Sigmoid colon (tissue), 7 donors: ENCODE measurements around the gene SSBP3. TPM values are rescaled to one million over a fixed set of nuclear protein-coding genes. Genes with fewer than 3 reads are reported as not detected.

Experiments
- DNase-seq: peaks from one replicate; pipeline ENCODE4 v3.0.0-alpha.2; 2019
- H3K27ac ChIP-seq, 4 donors: fragments of 200-600 bp; sonication (generic); one replicate each; pipeline ENCODE4 v1.5.1; 2016 to 2019; ENCODE audit warnings: mild to moderate bottlenecking in 1 of 4
- H3K27me3 ChIP-seq, 3 donors: fragments of 200-600 bp; sonication (generic); one replicate each; pipeline ENCODE4 v1.5.1; 2019; ENCODE audit warnings: mild to moderate bottlenecking in 1 of 3
- H3K36me3 ChIP-seq, 4 donors: fragments of 200-600 bp; sonication (generic); one replicate each; pipeline ENCODE4 v1.5.1; 2016 to 2019
- H3K4me1 ChIP-seq, 4 donors: fragments of 200-600 bp; sonication (generic); one replicate each; pipeline ENCODE4 v1.5.1; 2017 to 2019
- H3K4me3 ChIP-seq, 4 donors: fragments of 200-600 bp; sonication (generic); one replicate each; pipeline ENCODE4 v1.5.1; 2017 to 2019; ENCODE audit warnings: mild to moderate bottlenecking in 2 of 4, moderate library complexity in 1 of 4
- H3K9me3 ChIP-seq, 4 donors: fragments of 200-600 bp in 3 of 4; sonication (generic) in 3 of 4; one replicate each; pipeline versions ENCODE4 v1.5.1 to v1.6.1; 2013 to 2019
- EP300 ChIP-seq, 4 donors: sonication (generic); formaldehyde crosslinking; IDR thresholded peaks; one replicate each; pipeline ENCODE4 v1.6.1; 2017; ENCODE audit warnings: antibody characterized with exemption in 4 of 4
- POLR2A ChIP-seq, 2 donors: fragments of 450-650 bp; IDR thresholded peaks; one replicate each; pipeline ENCODE4 v1.6.1; 2016; ENCODE audit warnings: antibody characterized with exemption in 2 of 2, mild to moderate bottlenecking in 2 of 2, moderate library complexity in 2 of 2
- POLR2AphosphoS5 ChIP-seq, 4 donors: sonication (generic); formaldehyde crosslinking; IDR thresholded peaks; one replicate each; pipeline ENCODE4 v1.6.1; 2017; ENCODE audit warnings: antibody characterized with exemption in 4 of 4
- WGBS, 2 donors: extraction: QIAGEN DNeasy Blood & Tissue Kit; methylation state at CpG; one replicate each; pipeline ENCODE4 v1.1.7; 2013; 5-methylcytosine and 5-hydroxymethylcytosine counted together
- intact Hi-C: fragments of 100-400 bp; cut with DNase I; formaldehyde crosslinking; loops from one replicate; pipeline ENCODE4 v1.15.1; 2023
- polyA plus RNA-seq, 3 donors: library from polyadenylated mRNA; stranded (reverse); fragments of 200-250 nt; gene quantifications; one replicate each; pipeline ENCODE4 v1.2.3, GENCODE V29; 2013
- total RNA-seq, 4 donors: library from RNA; depleted of rRNA; stranded (reverse); fragments of >200 nt; gene quantifications; one replicate each; pipeline ENCODE4 v1.1.0, GENCODE V29; 2016
- TF ChIP-seq, protein P1 (sequence below), 4 experiments: fragments of 450-650 bp in 3 of 4; fragments of 200-600 bp in 1 of 4; IDR thresholded peaks; one replicate each; pipeline ENCODE4 v1.5.1; 2016 to 2019; ENCODE audit warnings: antibody characterized with exemption in 4 of 4, mild to moderate bottlenecking in 3 of 4, moderate library complexity in 2 of 4
- donor health status: healthy with polysubstance abuse.
- donor health status: Bipolar disorder and iron deficiency.
- donor health status: healthy.

Gene SSBP3
- total and polyA plus RNA-seq, 7 donors = 27.4 to 62.5 (median 38.5) TPM

DNA sequence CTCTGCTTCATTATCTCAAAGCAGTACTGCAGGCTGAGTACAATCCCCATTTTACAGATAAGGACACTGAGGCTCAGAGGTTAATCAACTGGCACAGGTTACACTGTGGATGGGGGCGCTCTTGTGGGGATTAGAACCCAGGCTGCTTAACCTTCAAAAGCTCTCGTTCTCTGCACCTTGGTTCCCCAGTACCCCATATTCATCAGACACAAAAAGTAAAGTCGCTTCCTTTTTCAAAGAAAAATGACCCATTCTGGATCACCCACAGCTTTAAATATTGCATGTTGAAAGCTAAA is 20.5 kb downstream of the SSBP3 start:
- intact Hi-C loops = loop anchor here (5.0 kb wide), 2 partner anchors 58 to 113 kb away; no protein-coding TSS in a partner anchor
- WGBS, 2 donors = 86 to 96% methylated on average over 3 of the region's 3 CpGs
- H3K9me3 ChIP-seq = no peaks in the 10 kb centered on the region
- H3K27me3 ChIP-seq = no peaks in the 10 kb centered on the region
- peak overlapping the region; percentile 73 to 85 (median 78) for H3K27ac ChIP-seq
- H3K4me3 ChIP-seq = no peak overlapping the region
- TF ChIP-seq, protein P1, sequence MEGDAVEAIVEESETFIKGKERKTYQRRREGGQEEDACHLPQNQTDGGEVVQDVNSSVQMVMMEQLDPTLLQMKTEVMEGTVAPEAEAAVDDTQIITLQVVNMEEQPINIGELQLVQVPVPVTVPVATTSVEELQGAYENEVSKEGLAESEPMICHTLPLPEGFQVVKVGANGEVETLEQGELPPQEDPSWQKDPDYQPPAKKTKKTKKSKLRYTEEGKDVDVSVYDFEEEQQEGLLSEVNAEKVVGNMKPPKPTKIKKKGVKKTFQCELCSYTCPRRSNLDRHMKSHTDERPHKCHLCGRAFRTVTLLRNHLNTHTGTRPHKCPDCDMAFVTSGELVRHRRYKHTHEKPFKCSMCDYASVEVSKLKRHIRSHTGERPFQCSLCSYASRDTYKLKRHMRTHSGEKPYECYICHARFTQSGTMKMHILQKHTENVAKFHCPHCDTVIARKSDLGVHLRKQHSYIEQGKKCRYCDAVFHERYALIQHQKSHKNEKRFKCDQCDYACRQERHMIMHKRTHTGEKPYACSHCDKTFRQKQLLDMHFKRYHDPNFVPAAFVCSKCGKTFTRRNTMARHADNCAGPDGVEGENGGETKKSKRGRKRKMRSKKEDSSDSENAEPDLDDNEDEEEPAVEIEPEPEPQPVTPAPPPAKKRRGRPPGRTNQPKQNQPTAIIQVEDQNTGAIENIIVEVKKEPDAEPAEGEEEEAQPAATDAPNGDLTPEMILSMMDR (IDR thresholded peaks at IDR 0.05) = no peak
- TF ChIP-seq EP300 (IDR thresholded peaks at IDR 0.05) = no peak
- H3K4me1 ChIP-seq = peaks cover 0 to 56% (median 48%) of the 10 kb centered on the region in 4 donors
- no peaks in the 10 kb centered on the region for H3K36me3 ChIP-seq
- no peak for DNase-seq

DNA sequence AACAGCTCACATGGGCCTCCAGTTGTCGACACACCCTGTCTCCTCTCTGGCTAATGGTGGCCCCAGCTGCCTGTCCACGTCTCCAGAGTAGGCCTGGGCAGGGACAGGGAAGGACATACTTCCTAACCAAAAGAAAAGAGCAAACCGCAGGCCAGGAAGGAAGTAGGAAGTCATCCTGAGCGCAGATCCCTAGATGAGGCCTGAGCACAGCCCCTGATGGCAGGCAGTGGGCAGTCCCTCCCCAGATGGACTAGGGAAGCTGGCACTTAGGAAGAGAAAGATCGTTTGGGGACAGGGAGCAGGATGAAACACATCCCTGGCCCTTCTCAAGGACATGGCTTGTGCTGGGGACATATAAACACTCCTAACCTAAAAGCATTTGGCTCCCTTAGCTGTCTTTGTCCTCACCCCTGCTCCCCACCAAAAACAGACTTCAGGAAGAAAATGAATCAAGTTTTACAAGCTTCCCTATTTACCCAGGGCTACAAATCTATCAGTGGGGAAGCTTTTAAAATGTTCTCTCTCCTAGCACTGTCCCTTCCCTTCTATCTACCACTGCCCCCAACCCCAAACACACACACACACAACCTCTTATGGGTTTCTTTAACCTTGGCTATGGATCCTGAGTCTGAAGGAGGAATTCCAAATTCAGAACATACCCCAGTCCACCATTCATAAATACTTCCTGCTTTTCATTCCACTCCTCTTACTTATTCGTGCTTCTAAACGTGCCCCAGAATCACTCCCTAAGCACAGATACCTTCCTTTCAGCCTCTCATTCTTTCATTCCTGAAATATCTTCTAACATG is 21.1 kb downstream of the SSBP3 start:
- no peak for DNase-seq
- 14 to 35% methylated on average over 7 of the region's 7 CpGs for WGBS, 2 donors
- intact Hi-C loops = loop anchor here (5.0 kb wide), 2 partner anchors 58 to 113 kb away; no protein-coding TSS in a partner anchor
- Histone ChIP-seq H3K4me1 (peaks cover 0 to 62% (median 53%) of the 10 kb centered on the region in 4 donors), H3K27ac (peak overlapping the region; percentile 73 to 85 (median 78)), H3K27me3 (no peaks in the 10 kb centered on the region), H3K4me3 (no peak overlapping the region), H3K36me3 (no peaks in the 10 kb centered on the region), H3K9me3 (no peaks in the 10 kb centered on the region)
- TF ChIP-seq POLR2A (IDR thresholded peaks at IDR 0.05) = no peak
- TF ChIP-seq, protein P1 (IDR thresholded peaks at IDR 0.05) = no peak
- TF ChIP-seq POLR2AphosphoS5 (IDR thresholded peaks at IDR 0.05) = peak; percentile 41 to 81 (median 78)
- peak in 3 of 4 donors; percentile 11 to 56 (median 52) for TF ChIP-seq EP300 (IDR thresholded peaks at IDR 0.05)

GRCh38 chr1:54384471-54384870 is 21.7 kb downstream of the SSBP3 start:
- intact Hi-C loops = no loop called here
- Histone ChIP-seq H3K4me3 (no peak overlapping the region), H3K9me3 (no peaks in the 10 kb centered on the region), H3K4me1 (peaks cover 0 to 69% (median 60%) of the 10 kb centered on the region in 4 donors), H3K36me3 (no peaks in the 10 kb centered on the region), H3K27ac (peak overlapping the region; percentile 73 to 85 (median 78)), H3K27me3 (no peaks in the 10 kb centered on the region)
- 91 to 94% methylated on average over 2 of the region's 2 CpGs for WGBS, 2 donors
- DNase-seq = no peak
- TF ChIP-seq POLR2A (IDR thresholded peaks at IDR 0.05) = no peak
- TF ChIP-seq POLR2AphosphoS5 (IDR thresholded peaks at IDR 0.05) = no peak
- TF ChIP-seq EP300 (IDR thresholded peaks at IDR 0.05) = no peak
- TF ChIP-seq, protein P1 (IDR thresholded peaks at IDR 0.05) = no peak

- H3K27ac ChIP-seq = no peak overlapping the region
- peaks cover 0 to 71% (median 64%) of the 10 kb centered on the region in 4 donors for H3K4me1 ChIP-seq
- no peak overlapping the region for H3K4me3 ChIP-seq
- H3K36me3 ChIP-seq = no peaks in the 10 kb centered on the region
- no peak for DNase-seq
- intact Hi-C loops = no loop called here
- H3K27me3 ChIP-seq = no peaks in the 10 kb centered on the region
- TF ChIP-seq, protein P1 (IDR thresholded peaks at IDR 0.05) = no peak
- TF ChIP-seq POLR2AphosphoS5 (IDR thresholded peaks at IDR 0.05) (no peak), POLR2A (IDR thresholded peaks at IDR 0.05) (no peak), EP300 (IDR thresholded peaks at IDR 0.05) (no peak)
- WGBS, 2 donors = 81 to 82% methylated on average over 4 of the region's 4 CpGs
- H3K9me3 ChIP-seq = no peaks in the 10 kb centered on the region
Measured at GRCh38 chr1:54381524-54381923, 24.7 kb downstream of the SSBP3 start.
